Hepatocyte (in vitro differentiated cells): ENCODE data around the gene LTK. TPM values are rescaled to one million over a fixed set of nuclear protein-coding genes. Genes with fewer than 3 reads are reported as not detected.

Source experiments
- DNase-seq: peaks from one replicate; pipeline ENCODE4 v3.0.0-alpha.2; 2016; ENCODE audit warnings: low spot score
- H2AFZ ChIP-seq: fragments of 200-600 bp; sonication (generic); 2 replicates; pipeline ENCODE4 v1.6.0; 2016; ENCODE audit warnings: antibody characterized with exemption, mild to moderate bottlenecking
- H3K27ac ChIP-seq: fragments of 200-600 bp; sonication (generic); 2 replicates; pipeline ENCODE4 v1.5.1; 2016; ENCODE audit warnings: mild to moderate bottlenecking
- H3K27me3 ChIP-seq: fragments of 200-600 bp; sonication (generic); 2 replicates; pipeline ENCODE4 v1.6.1; 2016
- H3K36me3 ChIP-seq: fragments of 200-600 bp; sonication (generic); replicated peaks from 2 replicates; pipeline ENCODE4 v1.5.1; 2016; ENCODE audit warnings: low read depth; ENCODE audit not compliant: insufficient read depth
- H3K4me1 ChIP-seq: fragments of 200-600 bp; sonication (generic); 2 replicates; pipeline ENCODE4 v1.5.1; 2016; ENCODE audit warnings: mild to moderate bottlenecking, moderate library complexity; ENCODE audit not compliant: insufficient read depth
- H3K4me2 ChIP-seq: fragments of 200-600 bp; sonication (generic); 2 replicates; pipeline ENCODE4 v1.6.0; 2016
- H3K4me3 ChIP-seq: fragments of 200-600 bp; sonication (generic); 2 replicates; pipeline ENCODE4 v1.5.1; 2016; ENCODE audit warnings: mild to moderate bottlenecking
- H3K79me2 ChIP-seq: fragments of 200-600 bp; sonication (generic); 2 replicates; pipeline ENCODE4 v1.6.0; 2017; ENCODE audit warnings: mild to moderate bottlenecking
- H3K9me2 ChIP-seq: fragments of 200-600 bp; sonication (generic); replicated peaks from 2 replicates; pipeline ENCODE4 v1.6.0; 2017; ENCODE audit warnings: mild to moderate bottlenecking; ENCODE audit not compliant: insufficient read depth
- H3K9me3 ChIP-seq: fragments of 200-600 bp; sonication (generic); 2 replicates; pipeline ENCODE4 v1.5.1; 2016; ENCODE audit warnings: low read depth, mild to moderate bottlenecking
- H4K20me1 ChIP-seq: fragments of 200-600 bp; sonication (generic); 2 replicates; pipeline ENCODE4 v1.6.0; 2016; ENCODE audit warnings: mild to moderate bottlenecking; ENCODE audit not compliant: insufficient read depth, poor library complexity, severe bottlenecking
- CTCF ChIP-seq: fragments of 200-600 bp; sonication (generic); IDR thresholded peaks from 2 replicates; pipeline ENCODE4 v1.5.1; 2016; ENCODE audit warnings: antibody characterized with exemption, mild to moderate bottlenecking; ENCODE audit not compliant: poor library complexity
- EZH2 ChIP-seq: fragments of 200-600 bp; sonication (generic); IDR thresholded peaks from 2 replicates; pipeline ENCODE4 v1.6.1; 2016; ENCODE audit warnings: antibody characterized with exemption, mild to moderate bottlenecking, borderline replicate concordance
- EZH2phosphoT487 ChIP-seq: fragments of 200-600 bp; sonication (generic); IDR thresholded peaks from one replicate; pipeline ENCODE4 v1.6.1; 2018; ENCODE audit warnings: antibody characterized with exemption, mild to moderate bottlenecking, low read depth, moderate library complexity; ENCODE audit not compliant: unreplicated experiment, severe bottlenecking
- WGBS: methylation state at CpG from one replicate; pipeline ENCODE4 v1.1.6; 2016; ENCODE audit warnings: low lambda C conversion rate; ENCODE audit errors: missing lambda C conversion rate; 5-methylcytosine and 5-hydroxymethylcytosine counted together
- polyA plus RNA-seq: library from polyadenylated mRNA; unstranded; fragments of >200 nt; fragmentation: Nextera tagmentation; extraction: Ambion mirVana; gene quantifications from 2 replicates; pipeline ENCODE4 v1.2.1, GENCODE V29; 2016
- total RNA-seq: library from RNA; depleted of rRNA; stranded (reverse); fragments of >200 nt; gene quantifications from 2 replicates; pipeline ENCODE4 v1.2.3, GENCODE V29; 2014

LTK gene
- total and polyA plus RNA-seq, 2 experiments from 2014 or later = 0.83 to 1.2 TPM

DNA sequence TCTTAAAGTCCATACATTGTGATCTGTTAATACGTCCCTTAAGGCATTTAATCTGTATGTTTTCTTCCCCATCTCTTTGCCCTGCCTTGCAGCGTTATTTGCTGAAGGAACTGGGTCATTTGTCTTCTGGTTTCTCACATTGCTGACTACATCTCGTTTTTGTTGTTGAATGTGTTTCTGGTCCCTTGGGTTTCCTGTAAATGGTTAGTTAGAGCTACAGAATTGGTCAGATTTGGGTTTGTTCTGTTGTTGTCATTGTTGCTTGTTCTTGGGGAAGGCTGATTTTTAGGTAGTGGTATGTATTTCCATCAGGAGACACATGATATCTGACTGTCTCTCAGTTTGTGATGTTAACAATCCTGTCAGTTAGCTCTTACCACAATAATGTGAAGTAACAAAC is 46.9 kb downstream of the LTK start:
- Histone ChIP-seq H3K79me2 (peaks cover 11% of the 10 kb centered on the region), H3K27ac (no peak overlapping the region), H2AFZ (no peak overlapping the region), H3K9me3 (no peaks in the 10 kb centered on the region), H4K20me1 (no peaks in the 10 kb centered on the region), H3K4me1 (no peaks in the 10 kb centered on the region), H3K27me3 (no peaks in the 10 kb centered on the region), H3K9me2 (no peaks in the 10 kb centered on the region), H3K36me3 (peaks cover 15% of the 10 kb centered on the region), H3K4me3 (no peak overlapping the region), H3K4me2 (no peak overlapping the region)
- WGBS = 91% methylated on average over 3 of the region's 3 CpGs
- no peak for DNase-seq
- TF ChIP-seq EZH2phosphoT487 = no peak
- TF ChIP-seq EZH2 = no peak
- no peak for TF ChIP-seq CTCF

DNA sequence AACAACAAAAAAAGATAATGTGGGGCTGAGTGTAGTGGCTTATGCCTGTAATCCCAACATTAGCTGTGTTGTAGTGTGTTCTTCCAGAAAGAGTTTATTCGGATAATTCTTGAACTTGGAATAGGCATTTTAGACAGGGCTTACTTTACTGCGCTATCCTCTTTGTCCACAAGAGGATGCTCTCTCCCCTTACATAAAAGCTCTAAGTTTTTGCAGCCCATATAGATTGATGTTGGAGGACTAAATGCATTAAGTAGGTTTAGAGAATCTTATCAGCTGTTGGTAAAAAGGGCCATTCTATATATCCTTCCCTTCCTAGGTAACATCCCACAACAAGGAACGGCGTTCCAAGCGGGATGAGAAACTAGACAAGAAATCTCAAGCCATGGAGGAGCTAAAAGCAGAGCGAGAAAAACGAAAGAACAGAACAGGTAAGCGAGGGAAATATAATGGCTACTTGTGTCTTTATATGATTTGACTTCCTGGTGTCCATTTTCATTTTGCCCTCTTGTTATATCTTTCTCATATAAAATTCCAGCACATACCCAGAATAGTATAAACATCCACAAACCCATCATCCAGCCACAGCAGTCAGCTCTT is 47.7 kb downstream of the LTK start:
- Histone ChIP-seq H3K27me3 (no peaks in the 10 kb centered on the region), H3K4me3 (no peak overlapping the region), H3K4me1 (no peaks in the 10 kb centered on the region), H3K9me2 (no peaks in the 10 kb centered on the region), H3K4me2 (no peak overlapping the region), H3K79me2 (peaks cover 11% of the 10 kb centered on the region), H3K27ac (no peak overlapping the region), H2AFZ (no peak overlapping the region), H3K36me3 (peaks cover 15% of the 10 kb centered on the region), H4K20me1 (no peaks in the 10 kb centered on the region), H3K9me3 (no peaks in the 10 kb centered on the region)
- TF ChIP-seq EZH2 = no peak
- peak; percentile 76 for TF ChIP-seq CTCF
- peak; percentile 65 for DNase-seq
- WGBS = 82% methylated on average over 8 of the region's 8 CpGs

GRCh38 chr15:41464889-41465580 is 48.6 kb downstream of the LTK start:
- Histone ChIP-seq H3K4me3 (no peak overlapping the region), H2AFZ (no peak overlapping the region), H3K79me2 (peaks cover 11% of the 10 kb centered on the region), H4K20me1 (no peaks in the 10 kb centered on the region), H3K27me3 (no peaks in the 10 kb centered on the region), H3K4me1 (no peaks in the 10 kb centered on the region), H3K27ac (no peak overlapping the region), H3K9me2 (no peaks in the 10 kb centered on the region), H3K9me3 (no peaks in the 10 kb centered on the region), H3K36me3 (peaks cover 13% of the 10 kb centered on the region), H3K4me2 (no peak overlapping the region)
- 85% methylated on average over 9 of the region's 9 CpGs for WGBS
- TF ChIP-seq EZH2phosphoT487 (no peak), EZH2 (no peak), CTCF (no peak)
- no peak for DNase-seq
